AG04449 (cell line): ENCODE data around the gene BASP1.
"Not testable (repeated sequence)": the region's sequence is repeated elsewhere in the genome, so short reads cannot be mapped to it uniquely, and the experiment has no call there.

Experiments used
- CTCF ChIA-PET: fragments of 350-600 bp; formaldehyde crosslinking; extraction: SDS; loops from one replicate; lab custom pipeline; 2021; ENCODE audit warnings: antibody characterized with exemption; lab: Yijun Ruan, JAX
- POLR2A ChIA-PET: fragments of 400-600, 350-600 bp; formaldehyde crosslinking; extraction: SDS; loops from one replicate; lab custom pipeline; 2020; ENCODE audit warnings: antibody characterized with exemption, inconsistent platforms; lab: Yijun Ruan, JAX
- DNase-seq: peaks from one replicate; pipeline ENCODE4 v3.0.0-alpha.2; 2010; ENCODE audit warnings: low read depth, low spot score
- H3K4me3 ChIP-seq: 2 replicates; pipeline ENCODE4 v1.5.1; 2011; ENCODE audit warnings: low read depth, mild to moderate bottlenecking, control low read depth, low read length
- CTCF ChIP-seq: IDR thresholded peaks from one replicate; pipeline ENCODE4 v1.5.1; 2011; ENCODE audit warnings: mild to moderate bottlenecking, moderate library complexity, low read length, control low read depth, inconsistent platforms; ENCODE audit not compliant: insufficient read depth; ENCODE audit errors: missing control alignments

The BASP1 gene

GRCh38 chr5:17240487-17240886 lies 23.1 kb downstream of the BASP1 start:
- ChIA-PET POLR2A (no interaction called here), CTCF (interaction anchor here (1.4 kb wide), 1 partner anchor 24 kb away, joined by 4 read pairs; no protein-coding TSS in a partner anchor)
- no peak for TF ChIP-seq CTCF
- H3K4me3 ChIP-seq, result no peak overlapping the region
- DNase-seq, result no peak

GRCh38 chr5:17241635-17242034 lies 24.2 kb downstream of the BASP1 start:
- POLR2A ChIA-PET, result no interaction called here
- CTCF ChIA-PET, result no interaction called here
- DNase-seq, result no peak
- TF ChIP-seq CTCF, result no peak
- H3K4me3 ChIP-seq, result no peak overlapping the region

DNA sequence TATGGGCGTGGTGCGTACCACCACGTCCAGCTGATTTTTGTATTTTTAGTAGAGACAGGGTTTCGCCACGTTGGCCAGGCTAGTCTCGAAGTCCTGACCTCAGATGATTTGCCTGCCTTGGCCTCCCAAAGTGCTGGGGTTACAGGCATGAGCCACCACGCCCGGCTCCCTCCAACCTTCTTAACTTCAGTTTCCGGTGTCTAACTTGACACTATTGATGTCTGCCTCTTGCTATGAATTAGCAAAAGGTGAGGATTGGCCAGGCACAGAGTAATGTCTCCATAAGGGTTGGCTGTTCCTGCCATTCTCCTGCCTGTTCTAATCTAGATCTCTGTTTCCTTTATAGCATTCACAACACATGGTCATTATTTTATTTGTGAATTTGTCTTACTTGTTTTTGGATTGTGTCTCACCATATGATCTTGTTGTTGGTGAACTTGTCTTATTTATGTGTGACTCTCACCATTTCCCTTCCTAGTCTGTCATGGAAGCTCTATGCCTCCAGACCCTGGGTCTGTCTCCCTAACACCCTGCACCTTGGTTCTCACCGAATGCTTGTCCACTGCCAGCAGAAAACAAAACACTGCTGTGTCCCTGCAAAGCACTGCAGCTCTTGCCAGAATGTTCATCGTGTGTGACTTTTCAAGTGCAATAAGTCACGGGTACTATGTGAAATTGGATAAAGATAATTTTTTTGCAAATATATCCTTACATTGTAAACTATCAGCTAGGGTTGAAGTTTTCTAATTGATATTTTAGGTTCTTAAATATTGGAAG lies 26.0 kb downstream of the BASP1 start:
- CTCF ChIA-PET, result no interaction called here
- no peak overlapping the region for H3K4me3 ChIP-seq
- POLR2A ChIA-PET, result no interaction called here
- TF ChIP-seq CTCF, result no peak
- no peak for DNase-seq

DNA sequence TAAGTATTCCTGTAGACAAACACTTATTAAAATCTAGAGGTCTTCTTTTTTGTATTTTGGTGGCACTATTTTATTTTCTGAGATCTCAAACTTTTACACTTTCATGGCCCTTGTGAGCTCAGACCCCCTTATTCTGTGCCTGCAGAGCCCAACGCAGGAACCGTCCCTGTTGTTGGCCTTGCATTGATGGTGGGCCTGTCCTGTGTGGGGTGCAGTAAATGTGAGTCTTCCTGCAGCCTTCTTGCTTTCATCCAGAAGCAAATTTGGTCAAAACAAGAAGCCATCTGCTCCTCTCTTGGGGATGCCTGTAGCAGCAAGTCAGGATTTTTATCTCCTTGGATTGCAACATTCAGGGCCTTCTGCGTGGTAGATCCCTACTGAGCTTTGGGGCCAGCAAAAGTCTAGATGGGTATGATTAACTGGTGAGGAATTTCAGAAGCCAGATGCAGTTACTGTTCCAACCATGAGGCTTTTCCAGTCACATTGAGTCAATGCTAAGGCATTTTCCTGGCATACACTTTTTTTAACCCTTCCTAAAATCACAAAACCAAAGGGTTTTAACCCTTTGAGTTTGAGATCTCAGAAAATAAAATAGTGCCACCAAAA lies 31.7 kb downstream of the BASP1 start:
- POLR2A ChIA-PET, result interaction anchor here (0.8 to 1.2 kb wide), 2 partner anchors 31 to 131 kb away, joined by 3 read pairs; no protein-coding TSS in a partner anchor
- CTCF ChIA-PET, result interaction anchor here (1.0 kb wide), 1 partner anchor 10 kb away, joined by 4 read pairs; no protein-coding TSS in a partner anchor

DNA sequence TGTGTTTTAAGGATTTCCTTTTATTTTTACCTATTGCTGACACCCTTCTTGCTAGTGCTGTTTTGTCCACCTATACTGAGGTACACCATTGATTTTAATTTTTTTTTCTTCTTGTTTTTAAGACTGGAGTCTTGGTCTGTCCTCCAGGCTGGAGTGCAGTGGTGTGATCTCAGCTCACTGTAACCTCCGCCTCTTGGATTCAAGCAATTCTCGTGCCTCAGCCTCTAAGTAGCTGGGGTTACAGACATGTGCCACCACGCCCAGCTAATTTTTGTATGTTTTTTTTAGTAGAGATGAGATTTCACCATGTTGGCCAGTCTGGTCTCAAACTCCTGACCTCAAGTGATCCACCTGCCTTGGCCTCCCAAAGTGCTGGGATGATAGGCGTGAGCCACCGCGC lies 32.4 kb downstream of the BASP1 start:
- POLR2A ChIA-PET, result interaction anchor here (0.8 kb wide), 1 partner anchor 32 kb away, joined by 3 read pairs; no protein-coding TSS in a partner anchor
- not testable (repeated sequence) for DNase-seq, H3K4me3 ChIP-seq
- CTCF ChIA-PET, result interaction anchor here (1.0 kb wide), 1 partner anchor 11 kb away, joined by 4 read pairs; no protein-coding TSS in a partner anchor

More for the DNA sequence above, 31.7 kb downstream of the BASP1 start:
- peak; percentile 95 for DNase-seq
- H3K4me3 ChIP-seq, result no peak overlapping the region
- no peak for TF ChIP-seq CTCF

DNA sequence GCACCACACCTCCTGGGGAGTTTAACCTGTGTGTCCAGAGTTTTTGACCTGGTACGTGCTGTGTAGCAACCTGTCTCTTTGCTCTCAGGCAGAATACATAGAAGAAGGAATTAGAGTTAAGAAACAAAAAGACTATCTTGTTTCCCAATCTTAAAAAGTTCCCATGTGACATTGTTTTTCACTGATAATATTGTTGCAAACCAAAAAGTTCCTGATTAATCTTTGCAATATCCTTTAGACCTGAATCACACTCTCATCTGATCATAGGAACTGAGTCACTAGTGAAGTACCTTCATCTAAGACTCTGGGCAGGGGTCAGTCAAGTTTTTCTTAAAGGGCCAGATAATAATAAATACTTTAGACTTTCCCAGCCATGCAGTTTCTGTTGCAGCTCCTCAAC lies 35.1 kb downstream of the BASP1 start:
- no peak for TF ChIP-seq CTCF
- ChIA-PET CTCF (interaction anchor here (0.6 to 1.6 kb wide), 2 partner anchors 27 to 1064 kb away, joined by 3 to 5 read pairs; no protein-coding TSS in a partner anchor), POLR2A (no interaction called here)
- H3K4me3 ChIP-seq, result no peak overlapping the region
- no peak for DNase-seq
